GM12891 (cell line): Measurements from ENCODE around the gene AMZ2.
"Not testable (repeated sequence)": the region's sequence is repeated elsewhere in the genome, so short reads cannot be mapped to it uniquely, and the experiment has no call there.

Source experiments
- DNase-seq: peaks from one replicate; pipeline ENCODE4 v3.0.0; 2011; ENCODE audit warnings: low spot score; ENCODE audit not compliant: insufficient read length
- FAIRE-seq: peaks from 2 replicates; lab custom pipeline; 2011; peaks lifted over from hg19 to GRCh38; lab: Jason Lieb, UNC
- PAX5 ChIP-seq: IDR thresholded peaks from 2 replicates; pipeline ENCODE4 v1.6.1; 2011; ENCODE audit warnings: low read length, moderate library complexity, mild to moderate bottlenecking; ENCODE audit not compliant: insufficient read depth, severe bottlenecking
- POLR2A ChIP-seq: IDR thresholded peaks from 2 replicates; pipeline ENCODE4 v1.6.1; 2011; ENCODE audit warnings: low read depth, low read length, control low read depth
- POLR2AphosphoS5 ChIP-seq: IDR thresholded peaks from 2 replicates; pipeline ENCODE4 v1.6.1; 2011; ENCODE audit warnings: low read depth, low read length, control low read depth
- POU2F2 ChIP-seq: IDR thresholded peaks from 2 replicates; pipeline ENCODE4 v1.6.1; 2011; ENCODE audit warnings: low read depth, mild to moderate bottlenecking, control low read depth, low read length, moderate library complexity
- SPI1 ChIP-seq: IDR thresholded peaks from 2 replicates; pipeline ENCODE4 v1.6.1; 2011; ENCODE audit warnings: low read depth, low read length, control low read depth
- TAF1 ChIP-seq: IDR thresholded peaks from 2 replicates; pipeline ENCODE4 v1.6.1; 2011; ENCODE audit warnings: low read depth, low read length, control low read depth

The AMZ2 gene

DNA sequence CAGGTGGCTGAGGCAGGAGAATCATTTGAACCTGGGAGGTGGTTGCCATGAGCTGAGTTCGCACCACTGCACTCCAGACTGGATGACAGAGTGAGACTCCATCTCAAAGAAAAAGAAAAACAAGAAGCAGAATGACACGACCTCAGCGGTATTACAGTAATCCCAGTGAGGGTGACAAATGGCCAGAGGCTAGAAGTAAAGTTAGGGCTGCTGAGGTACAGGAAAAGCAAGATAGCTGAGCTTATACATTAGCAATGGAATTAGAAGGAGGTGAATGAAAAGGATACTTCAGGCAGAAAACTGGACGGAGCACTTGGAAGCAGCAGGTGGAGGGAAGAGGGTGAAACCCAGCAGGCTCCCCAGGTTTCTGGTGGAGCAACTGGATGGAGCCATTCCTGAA is 26.1 kb upstream of the AMZ2 start:
- no peak for FAIRE-seq
- TF ChIP-seq POLR2AphosphoS5 (no peak), PAX5 (no peak), TAF1 (no peak), POLR2A (no peak), POU2F2 (no peak), SPI1 (no peak)
- no peak for DNase-seq

- TF ChIP-seq TAF1, result no peak
Observed at GRCh38 chr17:68222606-68223005, 25.2 kb upstream of the AMZ2 start.

GRCh38 chr17:68225055-68225454 is 22.8 kb upstream of the AMZ2 start:
- not testable (repeated sequence) for DNase-seq, FAIRE-seq

More at GRCh38 chr17:68222606-68223005, 25.2 kb upstream of the AMZ2 start:
- DNase-seq (no peak), FAIRE-seq (no peak)

DNA sequence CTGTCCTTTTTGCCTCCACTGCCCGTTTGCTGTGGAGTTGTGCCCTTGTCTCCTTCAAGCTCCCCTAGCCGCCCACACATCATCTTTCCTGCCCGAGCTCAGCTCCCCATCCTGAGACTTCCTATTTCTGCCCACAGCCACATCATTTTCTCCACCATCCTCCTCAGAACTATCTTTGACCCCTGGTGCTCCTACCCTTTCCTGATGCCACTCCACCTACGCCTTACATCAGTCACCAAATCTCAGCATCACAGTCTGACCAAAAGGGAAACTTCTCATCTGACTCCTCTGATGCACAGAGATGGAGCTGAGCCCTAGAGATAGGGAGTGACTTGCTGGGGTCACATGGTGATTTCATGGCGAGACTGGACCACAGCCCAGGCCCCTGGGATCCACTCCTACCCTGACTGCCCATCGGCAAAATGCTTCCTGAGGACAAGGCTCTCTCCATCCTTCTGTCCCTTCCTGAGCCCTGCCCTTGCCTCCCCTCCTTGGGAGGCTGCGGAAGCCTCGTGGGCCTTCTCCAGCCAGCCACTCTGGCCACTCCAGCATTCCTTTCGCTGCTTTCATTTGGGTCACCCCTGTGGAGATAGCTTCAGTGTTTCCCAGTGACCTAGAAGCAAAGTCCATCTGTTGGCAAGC is 19.7 kb upstream of the AMZ2 start:
- not testable (repeated sequence) for FAIRE-seq, DNase-seq

DNA sequence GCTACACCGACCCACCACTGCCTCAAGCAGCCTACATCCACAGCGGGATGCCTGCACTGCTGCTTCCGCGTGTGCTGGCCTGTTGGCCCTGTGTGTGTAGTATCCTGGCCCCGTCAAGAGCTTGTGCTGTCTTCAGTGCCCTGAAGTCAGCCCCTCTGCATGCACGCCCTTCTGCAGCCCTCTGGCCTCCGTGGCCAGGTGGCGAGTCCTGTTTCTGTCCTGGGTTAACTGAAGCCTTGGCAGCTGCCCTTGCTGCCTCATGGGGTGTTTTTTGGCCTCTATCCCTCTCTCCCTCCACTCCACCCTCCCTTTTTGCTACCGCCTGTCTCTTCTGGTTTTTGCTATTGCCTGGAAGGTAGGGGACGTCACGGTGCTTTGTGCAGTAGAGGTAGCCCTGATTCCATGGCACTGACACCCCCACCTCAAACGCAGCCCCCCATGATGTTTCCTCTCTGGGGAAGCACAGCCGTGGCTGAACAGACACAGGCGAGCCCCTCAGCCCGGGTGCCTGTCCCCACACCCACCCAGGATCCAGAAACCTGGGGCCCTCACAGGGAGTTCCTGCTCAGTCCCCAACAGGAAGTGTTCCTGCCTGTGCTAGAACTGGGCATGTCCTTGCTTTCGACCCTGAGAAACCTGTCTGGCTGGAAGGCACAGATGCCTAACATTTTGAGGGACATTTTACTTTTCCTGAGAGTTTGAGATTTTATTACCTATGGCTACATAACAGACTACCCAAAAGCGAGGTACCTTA is 18.8 kb upstream of the AMZ2 start:
- DNase-seq, result no peak
- FAIRE-seq, result no peak
- TF ChIP-seq POLR2A (no peak), PAX5 (no peak)

GRCh38 chr17:68229619-68230018 is 18.2 kb upstream of the AMZ2 start:
- no peak for DNase-seq
- FAIRE-seq, result no peak
- no peak for TF ChIP-seq TAF1
- no peak for TF ChIP-seq SPI1
- TF ChIP-seq POLR2AphosphoS5, result no peak
- TF ChIP-seq POU2F2, result no peak
- no peak for TF ChIP-seq POLR2A
- no peak for TF ChIP-seq PAX5

- FAIRE-seq, DNase-seq: not testable (repeated sequence)
Observed at GRCh38 chr17:68231131-68231530, 16.7 kb upstream of the AMZ2 start.

DNA sequence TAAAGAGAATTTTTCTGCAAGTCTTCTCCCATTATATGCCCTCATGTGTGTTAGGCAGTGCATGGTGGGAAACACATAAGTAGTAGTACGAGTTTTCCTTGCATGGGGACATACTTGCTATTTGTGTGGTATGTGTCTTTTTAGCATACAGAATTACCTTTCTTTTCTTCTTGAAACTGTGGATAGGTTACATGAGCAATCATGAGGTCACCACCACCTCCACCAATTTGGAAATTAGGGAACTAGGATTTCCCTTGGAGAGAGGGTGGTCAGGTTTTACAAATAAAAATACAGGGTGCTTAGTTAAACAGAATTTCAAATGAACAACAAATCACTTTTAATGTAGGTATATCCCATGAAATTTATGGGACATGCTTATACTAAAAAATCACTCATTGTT is 16.3 kb upstream of the AMZ2 start:
- no peak for TF ChIP-seq POLR2A
- TF ChIP-seq POU2F2, result no peak
- TF ChIP-seq PAX5, result no peak
- no peak for TF ChIP-seq POLR2AphosphoS5
- TF ChIP-seq TAF1, result no peak
- no peak for TF ChIP-seq SPI1
- no peak for FAIRE-seq
- DNase-seq, result no peak

DNA sequence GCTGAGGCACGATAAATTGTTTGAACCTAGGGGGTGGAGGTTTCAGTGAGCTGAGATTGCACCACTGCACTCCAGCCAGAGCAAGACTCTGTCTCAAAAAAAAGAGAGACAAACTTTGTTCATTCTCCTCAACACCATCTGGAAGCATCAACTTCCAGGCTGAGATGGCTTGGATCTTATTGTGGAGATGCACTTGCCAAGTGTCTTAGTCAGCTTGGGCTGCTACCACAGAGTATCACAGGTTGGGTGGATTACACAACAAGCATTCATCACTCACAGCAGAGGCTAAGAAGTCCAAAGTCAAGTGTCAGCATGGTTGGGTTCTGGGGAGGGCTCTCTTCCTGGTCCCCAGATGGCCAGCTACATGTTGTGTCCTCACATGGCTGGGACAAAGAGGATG is 15.1 kb upstream of the AMZ2 start:
- DNase-seq, result not testable (repeated sequence)
- peak; percentile 9 for FAIRE-seq

GRCh38 chr17:68234726-68235335 is 13.0 kb upstream of the AMZ2 start:
- DNase-seq, FAIRE-seq: not testable (repeated sequence)

DNA sequence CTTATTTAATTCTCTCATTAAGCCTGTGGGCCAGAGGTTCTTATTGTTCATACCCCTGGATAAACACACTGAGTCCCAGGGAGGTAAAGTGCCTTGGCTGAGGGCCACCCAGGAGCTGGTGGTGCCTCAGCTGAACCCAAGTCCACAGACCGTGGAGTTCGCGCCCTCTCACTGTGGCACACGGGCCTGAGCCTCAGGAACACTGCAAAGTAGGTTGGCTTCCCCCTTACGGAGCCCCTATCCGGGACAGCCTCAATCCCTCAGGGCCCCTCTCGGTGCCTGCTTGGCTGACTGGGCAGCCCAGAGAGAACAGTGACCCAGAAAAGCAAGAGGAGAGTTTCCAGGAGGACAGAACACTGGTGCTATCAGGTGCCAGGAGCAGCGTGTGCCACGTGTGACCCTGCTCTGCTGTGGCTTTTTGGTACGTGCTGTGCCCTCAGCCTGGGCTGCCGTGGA is 12.5 kb upstream of the AMZ2 start:
- not testable (repeated sequence) for DNase-seq, FAIRE-seq
